ENCODE results near the gene RGSL1.

Gene RGSL1

DNA sequence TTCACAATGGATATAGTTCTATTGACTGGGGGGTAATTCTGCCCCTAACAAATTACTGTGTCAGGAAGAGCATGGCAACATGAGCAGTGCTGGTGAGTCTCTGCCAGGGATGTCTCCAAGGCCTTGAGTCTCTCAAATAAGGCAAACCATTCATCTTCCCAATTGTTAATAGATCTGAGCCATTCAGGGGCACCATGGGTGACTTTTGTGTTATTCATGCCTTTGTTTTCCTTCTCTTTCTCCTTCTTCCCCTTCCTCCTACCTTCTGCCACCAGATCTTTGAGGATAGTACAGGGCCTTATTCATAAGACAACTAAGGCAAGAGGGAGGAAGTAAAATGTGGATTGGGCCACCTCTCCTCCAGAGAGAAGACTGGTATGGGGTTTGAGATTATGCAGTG is at the start of gene RGSL1:
TSS of gene RGSL1 (plus strand) at position 60 of the 400 bp plus-strand sequence. CDS start at position 80, 20 bp downstream.
- H3K27ac ChIP-seq = no peak within 1 kb of the TSS
- no peak within 1 kb of the TSS for H3K4me3 ChIP-seq

DNA sequence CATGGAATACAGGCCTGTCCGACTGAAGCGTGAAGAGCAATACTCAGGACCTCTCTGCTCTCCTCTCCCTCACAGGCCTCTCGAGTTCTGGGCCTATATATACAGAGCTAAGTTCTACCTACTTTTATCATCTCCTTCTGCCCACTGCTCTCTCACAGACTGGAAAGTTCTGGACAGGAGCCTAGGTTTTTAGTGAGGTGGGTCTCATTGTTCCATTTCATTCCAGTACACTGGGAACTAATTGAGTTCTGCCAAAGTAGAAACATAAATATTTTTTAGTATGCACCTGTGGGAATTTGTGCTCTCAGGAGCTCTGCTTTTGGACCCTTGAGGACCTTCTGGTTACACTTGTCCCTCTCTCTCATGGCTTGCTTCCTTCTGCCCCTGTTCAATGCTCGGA is 49.4 kb upstream of the RGSL1 start, which contains the start of gene TEDDM1:
TSS of gene TEDDM1 (minus strand) at position 101 of the 400 bp plus-strand sequence. CDS start 182 bp downstream, outside the sequence.
- Histone ChIP-seq H3K27ac (no peak within 1 kb of the TSS), H3K4me3 (no peak within 1 kb of the TSS)

DNA sequence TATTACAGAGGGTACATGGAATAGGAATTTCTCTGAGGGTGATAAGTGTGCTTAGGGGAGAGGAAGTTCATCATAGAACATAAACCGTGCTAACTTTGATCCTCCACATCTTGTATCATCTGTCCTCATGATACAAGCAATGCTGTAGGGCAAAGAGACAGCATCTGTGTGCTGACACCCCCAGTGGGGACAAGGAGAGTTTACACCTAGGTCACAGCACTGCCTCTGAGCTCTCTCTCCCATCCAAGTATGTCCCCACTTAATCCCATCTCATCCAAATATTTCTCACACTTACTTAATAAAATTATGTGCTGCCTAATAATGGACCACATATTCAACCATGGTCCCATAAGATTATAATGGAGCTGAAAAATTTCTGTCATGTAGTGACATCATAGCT is 45.2 kb upstream of the RGSL1 start:
- Histone ChIP-seq H3K4me3 (no peak overlapping the region), H3K27ac (no peak overlapping the region)

DNA sequence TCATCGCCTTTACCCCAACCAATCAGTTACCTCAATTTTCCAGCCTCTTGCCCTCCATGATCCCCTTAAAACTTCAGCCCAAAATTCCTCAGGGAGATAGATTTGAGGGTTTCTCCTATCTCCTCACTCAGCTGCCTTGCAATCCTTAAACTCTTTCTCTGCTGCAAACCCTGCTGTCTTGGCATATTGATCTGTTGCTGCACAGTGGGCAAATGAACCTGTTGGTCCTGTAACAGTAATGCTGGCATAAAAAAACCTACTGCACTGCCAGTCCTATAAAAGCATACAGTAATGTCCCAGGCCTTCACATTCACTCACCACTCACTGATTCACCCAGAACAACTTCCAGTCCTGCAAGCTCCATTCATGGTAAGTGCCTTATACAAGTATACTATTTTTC is 44.4 kb upstream of the RGSL1 start:
- H3K27ac ChIP-seq = no peak overlapping the region

DNA sequence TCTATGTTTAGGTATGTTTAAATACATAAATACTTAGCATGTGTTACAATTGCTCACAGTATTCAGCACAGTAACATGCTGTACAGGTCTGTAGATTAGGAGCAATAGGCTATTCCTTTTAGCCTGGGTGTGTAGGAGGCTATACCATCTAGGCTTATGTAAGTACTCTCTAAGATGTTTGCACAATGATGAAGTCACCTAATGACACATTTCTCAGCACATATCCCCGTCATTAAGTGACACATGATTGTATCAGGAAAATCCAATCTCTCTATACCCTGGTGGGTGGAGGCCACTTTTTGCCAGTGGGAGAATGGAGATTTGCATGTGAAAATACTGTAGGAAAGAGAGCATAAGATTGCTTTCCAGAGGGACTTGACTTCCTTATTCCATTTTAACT is 43.9 kb upstream of the RGSL1 start:
- Histone ChIP-seq H3K4me3 (no peak overlapping the region), H3K27ac (no peak overlapping the region)

More for the DNA sequence above, 44.4 kb upstream of the RGSL1 start:
- H3K4me3 ChIP-seq = no peak overlapping the region

GRCh38 chr1:182407724-182408123 is 42.2 kb upstream of the RGSL1 start:
- no peak overlapping the region for H3K27ac ChIP-seq
- H3K4me3 ChIP-seq = no peak overlapping the region

GRCh38 chr1:182408435-182409075 is 41.4 kb upstream of the RGSL1 start:
- no peak overlapping the region for H3K4me3 ChIP-seq

GRCh38 chr1:182410138-182410537 is 39.8 kb upstream of the RGSL1 start:
- Histone ChIP-seq H3K27ac (no peak overlapping the region), H3K4me3 (no peak overlapping the region)

More at GRCh38 chr1:182408435-182409075, 41.4 kb upstream of the RGSL1 start:
- H3K27ac ChIP-seq = no peak overlapping the region

DNA sequence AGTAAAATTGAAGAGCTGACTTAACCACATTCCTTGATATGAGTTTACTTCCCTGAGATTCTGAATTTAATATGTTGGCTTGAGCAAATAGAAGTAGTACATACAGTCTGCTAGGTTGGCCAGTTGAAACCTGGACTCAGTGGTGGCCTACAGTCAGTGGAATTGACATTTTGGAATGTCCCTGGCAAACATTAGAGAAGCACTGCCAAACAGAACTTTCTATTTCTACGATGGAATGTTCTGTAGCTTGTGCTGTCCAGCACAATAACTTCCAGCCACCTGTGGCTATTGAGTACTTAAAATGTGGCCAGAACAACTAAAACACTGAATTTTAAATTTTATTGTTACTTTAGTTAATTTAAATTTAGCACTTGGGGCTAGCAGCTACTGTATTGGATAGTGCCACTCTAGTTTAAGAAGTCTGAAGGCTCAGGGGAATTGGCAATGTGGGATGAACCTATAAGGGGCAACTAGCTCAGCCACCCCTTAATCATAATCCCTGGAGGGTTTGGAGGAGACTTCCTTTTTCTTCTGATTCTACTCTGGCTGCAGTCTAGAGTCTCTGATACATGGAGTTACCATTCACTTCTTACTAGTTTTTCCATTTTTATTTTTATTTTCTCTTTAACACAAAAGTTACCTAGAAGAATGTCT is 39.2 kb upstream of the RGSL1 start:
- no peak overlapping the region for H3K4me3 ChIP-seq
- H3K27ac ChIP-seq = no peak overlapping the region

DNA sequence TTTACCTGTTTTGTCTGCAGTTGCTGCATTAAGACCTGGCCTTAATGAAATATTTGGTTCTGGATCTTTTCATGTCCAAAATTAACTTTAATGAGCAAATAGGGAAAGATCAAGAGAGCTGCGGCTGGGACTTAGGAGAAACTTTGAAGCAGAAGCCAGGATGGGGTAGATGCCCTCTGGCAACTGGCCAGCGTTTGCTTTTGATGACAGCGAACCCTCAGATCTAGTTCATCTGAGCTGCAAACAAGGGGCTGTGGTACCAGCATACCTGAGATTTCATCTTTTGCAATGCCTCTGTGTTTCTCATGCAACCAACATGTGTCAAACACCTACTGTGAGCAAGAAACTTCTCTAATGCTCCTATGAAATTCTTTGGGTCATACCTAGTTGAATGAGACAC is 36.5 kb upstream of the RGSL1 start:
- no peak overlapping the region for H3K27ac ChIP-seq
- H3K4me3 ChIP-seq = no peak overlapping the region

DNA sequence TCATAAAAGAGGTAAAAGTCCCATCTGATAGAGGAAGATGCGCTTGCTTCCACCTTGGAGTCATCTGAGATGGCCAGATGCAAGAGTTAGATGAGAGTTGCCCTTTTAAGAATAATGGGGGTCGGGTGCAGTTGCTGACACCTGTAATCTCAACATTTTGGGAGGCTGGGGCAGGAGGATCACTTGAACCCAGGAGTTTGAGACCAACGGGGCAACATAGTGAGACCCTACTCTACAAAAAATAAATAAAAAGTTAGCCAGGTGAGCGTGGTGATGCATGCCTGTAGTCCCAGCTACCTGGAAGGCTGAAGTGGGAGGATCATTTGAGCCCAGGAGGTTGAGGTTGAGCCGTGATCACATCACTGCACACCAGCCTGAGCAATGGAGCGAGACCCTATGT is 36.0 kb upstream of the RGSL1 start:
- Histone ChIP-seq H3K4me3 (no peak overlapping the region), H3K27ac (no peak overlapping the region)

DNA sequence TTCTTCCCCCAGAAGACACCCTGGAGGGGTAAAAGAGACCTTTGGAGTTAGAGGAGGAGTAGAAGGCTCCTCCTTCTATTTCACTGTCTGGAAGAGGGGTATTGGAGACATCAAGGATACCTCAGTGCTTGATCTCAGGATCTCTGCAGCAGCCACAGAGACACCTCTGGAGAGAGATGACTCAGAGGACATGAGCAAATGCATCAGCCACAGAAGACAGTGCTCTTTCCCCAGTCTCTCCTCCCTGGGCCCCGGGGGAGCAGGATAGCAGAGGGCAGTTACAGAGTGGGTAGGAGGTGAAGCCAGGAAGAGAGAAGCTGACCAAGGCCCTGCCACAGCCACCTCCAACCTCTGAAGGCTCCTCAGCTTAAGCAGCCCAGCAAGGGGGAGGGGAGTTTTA is 34.2 kb upstream of the RGSL1 start:
- Histone ChIP-seq H3K4me3 (no peak overlapping the region), H3K27ac (no peak overlapping the region)

- H3K27ac ChIP-seq = no peak overlapping the region
- no peak overlapping the region for H3K4me3 ChIP-seq
These were observed 23.2 kb upstream of the RGSL1 start for GRCh38 chr1:182426442-182427430.

GRCh38 chr1:182428043-182428442 is 21.9 kb upstream of the RGSL1 start:
- H3K27ac ChIP-seq = no peak overlapping the region
- no peak overlapping the region for H3K4me3 ChIP-seq

DNA sequence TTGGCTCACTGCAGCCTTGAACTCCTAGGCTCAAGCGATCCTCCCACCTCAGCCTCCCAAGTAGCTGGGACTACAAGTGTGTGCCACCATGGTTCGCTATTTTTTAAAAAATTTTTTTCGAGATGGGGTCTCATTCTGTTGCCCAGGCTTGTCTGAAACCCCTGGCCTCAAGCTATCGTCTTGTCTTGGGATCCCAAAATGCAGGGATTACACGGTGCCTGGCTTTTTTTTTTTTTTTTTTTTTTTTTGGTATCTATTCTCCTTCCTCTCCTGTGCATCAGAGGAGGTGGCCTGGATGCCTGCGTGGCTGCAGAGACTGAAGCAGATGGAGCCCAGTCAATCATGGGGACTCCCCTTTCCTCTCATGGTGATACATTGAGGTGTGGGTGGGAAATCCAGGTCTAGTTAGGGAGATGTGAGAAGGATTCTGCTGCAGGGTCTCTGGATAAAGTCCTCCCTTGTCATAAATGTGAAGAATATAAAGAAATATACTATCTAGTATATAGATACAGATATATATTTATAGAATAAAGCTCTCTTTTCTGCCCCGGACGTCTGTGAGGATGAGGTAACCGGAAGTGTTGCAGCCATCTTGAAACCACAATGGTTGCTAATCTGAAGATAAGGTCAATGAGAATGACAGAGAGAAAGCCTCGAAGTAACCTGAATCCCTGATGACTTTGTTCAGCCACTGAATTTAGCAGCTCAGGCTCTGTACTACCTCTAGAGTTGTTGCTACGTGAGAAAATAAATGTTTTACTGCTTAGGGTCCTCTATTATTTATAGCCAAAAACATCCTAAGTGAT is 19.5 kb upstream of the RGSL1 start:
- Histone ChIP-seq H3K4me3 (no peak overlapping the region), H3K27ac (no peak overlapping the region)

GRCh38 chr1:182431278-182431677 is 18.7 kb upstream of the RGSL1 start:
- no peak overlapping the region for H3K27ac ChIP-seq
- H3K4me3 ChIP-seq = no peak overlapping the region

GRCh38 chr1:182433580-182433979 is 16.4 kb upstream of the RGSL1 start:
- no peak overlapping the region for H3K27ac ChIP-seq
- H3K4me3 ChIP-seq = no peak overlapping the region

DNA sequence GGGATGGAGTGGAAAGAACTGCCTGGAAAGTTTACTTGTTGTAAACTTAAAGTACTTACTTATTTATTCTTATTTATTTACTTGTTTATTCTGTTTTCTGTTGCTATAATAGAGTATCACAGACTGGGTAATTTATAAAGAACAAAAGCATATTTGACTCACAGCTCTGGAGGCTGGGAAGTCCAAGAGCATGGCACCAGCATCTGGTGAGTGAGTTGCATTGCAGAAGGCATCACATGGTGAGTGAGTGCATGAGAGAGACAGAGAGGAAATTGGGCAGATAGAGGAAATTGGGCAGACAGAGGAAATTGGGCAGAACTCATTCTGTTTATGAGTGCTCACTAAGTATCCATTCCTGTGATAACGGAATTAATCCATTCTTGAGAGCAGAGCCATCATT is 11.6 kb upstream of the RGSL1 start:
- Histone ChIP-seq H3K27ac (no peak overlapping the region), H3K4me3 (no peak overlapping the region)

DNA sequence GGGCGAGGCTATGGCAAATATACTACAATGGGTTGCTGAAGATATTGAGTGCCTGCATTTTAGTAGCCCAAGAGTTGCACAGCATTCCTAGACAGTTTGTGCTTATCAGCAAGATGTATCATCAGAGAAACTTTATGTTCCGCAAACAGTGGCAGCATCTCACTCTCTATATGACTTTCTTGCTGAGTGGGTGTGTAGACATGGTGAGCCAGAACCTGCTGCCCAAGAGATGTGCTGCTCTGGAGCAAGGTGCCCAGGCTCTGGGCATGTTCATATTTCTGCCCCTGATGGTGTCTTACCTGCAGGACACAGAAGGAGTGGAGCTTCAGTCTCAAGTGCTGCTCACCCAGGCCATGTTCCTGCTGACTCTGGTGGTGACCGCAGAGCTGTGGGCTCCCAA is 8.2 kb upstream of the RGSL1 start:
- Histone ChIP-seq H3K27ac (no peak overlapping the region), H3K4me3 (no peak overlapping the region)

GRCh38 chr1:182442333-182442732 is 7.6 kb upstream of the RGSL1 start:
- no peak overlapping the region for H3K27ac ChIP-seq
- no peak overlapping the region for H3K4me3 ChIP-seq
